Fibroblast of lung (primary cell): ENCODE data around the gene LMF1. TPM values are rescaled to one million over a fixed set of nuclear protein-coding genes. Genes with fewer than 3 reads are reported as not detected.

ENCODE experiments used
- DNase-seq, 2 donors: peaks; one replicate each; pipeline versions ENCODE4 v3.0.0 to v3.0.0-alpha.2; 2010; ENCODE audit warnings: low read depth in 2 of 2
- H2AFZ ChIP-seq: 2 replicates; pipeline ENCODE4 v1.5.1; 2012; ENCODE audit warnings: low read length, control low read depth, inconsistent platforms
- H3K27ac ChIP-seq: 2 replicates; pipeline ENCODE4 v1.5.1; 2011; ENCODE audit warnings: low read length, control low read depth; ENCODE audit not compliant: insufficient read depth
- H3K27me3 ChIP-seq: 2 replicates; pipeline ENCODE4 v1.5.1; 2011; ENCODE audit warnings: mild to moderate bottlenecking, low read length; ENCODE audit not compliant: control insufficient read depth, insufficient read depth
- H3K36me3 ChIP-seq: 2 replicates; pipeline ENCODE4 v1.5.1; 2011; ENCODE audit warnings: low read length; ENCODE audit not compliant: control insufficient read depth, insufficient read depth
- H3K4me1 ChIP-seq: 2 replicates; pipeline ENCODE4 v1.5.1; 2011; ENCODE audit warnings: low read length; ENCODE audit not compliant: control insufficient read depth, insufficient read depth; ENCODE audit errors: extremely low read depth
- H3K4me2 ChIP-seq: 2 replicates; pipeline ENCODE4 v1.5.1; 2011; ENCODE audit warnings: low read length, control low read depth; ENCODE audit not compliant: insufficient read depth; ENCODE audit errors: extremely low read depth
- H3K4me3 ChIP-seq, 4 experiments: fragments of 200-600 bp in 1 of 4; sonication (generic) in 1 of 4; replicated peaks in 1 of 4; 2 replicates each; pipeline ENCODE4 v1.5.1; 2011 to 2016; ENCODE audit warnings: low read length in 4 of 4, low read depth in 3 of 4, mild to moderate bottlenecking in 3 of 4, control low read depth in 2 of 4, inconsistent platforms in 1 of 4, mixed read lengths in 1 of 4; ENCODE audit not compliant: insufficient read depth in 1 of 4; ENCODE audit errors: control extremely low read depth in 1 of 4
- H3K79me2 ChIP-seq: 2 replicates; pipeline ENCODE4 v1.5.1; 2012; ENCODE audit warnings: mild to moderate bottlenecking, low read length, inconsistent platforms; ENCODE audit not compliant: control insufficient read depth, insufficient read depth
- H3K9ac ChIP-seq: 2 replicates; pipeline ENCODE4 v1.5.1; 2011; ENCODE audit warnings: mild to moderate bottlenecking, low read length, control low read depth; ENCODE audit not compliant: insufficient read depth
- H3K9me3 ChIP-seq: 2 replicates; pipeline ENCODE4 v1.5.1; 2012; ENCODE audit warnings: low read depth, low read length; ENCODE audit not compliant: control insufficient read depth, insufficient read depth
- H4K20me1 ChIP-seq: 2 replicates; pipeline ENCODE4 v1.5.1; 2011; ENCODE audit warnings: low read length; ENCODE audit not compliant: control insufficient read depth, insufficient read depth; ENCODE audit errors: extremely low read depth
- CTCF ChIP-seq, 2 donors: IDR thresholded peaks in 1 of 2; conservative IDR thresholded peaks in 1 of 2; 1 replicate in 1 of 2; 2 replicates in 1 of 2; pipeline ENCODE4 v1.5.1; 2011 to 2012; ENCODE audit warnings: low read length in 2 of 2, control low read depth in 1 of 2, inconsistent platforms in 1 of 2, low read depth in 1 of 2, mild to moderate bottlenecking in 1 of 2
- EZH2 ChIP-seq: IDR thresholded peaks from 2 replicates; pipeline ENCODE4 v1.5.1; 2012; ENCODE audit warnings: low read length, control low read depth, mild to moderate bottlenecking; ENCODE audit errors: missing control alignments
- polyA plus RNA-seq, 2 donors: library from polyadenylated mRNA; depleted of rRNA in 1 of 2; stranded (reverse) in 1 of 2; unstranded in 1 of 2; fragments of >200 nt; gene quantifications; 2 replicates each; pipeline ENCODE4 v1.2.1, GENCODE V29; 2011 to 2012; ENCODE audit warnings: missing spikeins in 1 of 2
- total RNA-seq: library from RNA; depleted of rRNA; stranded (reverse); fragments of >200 nt; gene quantifications from 2 replicates; pipeline ENCODE4 v1.2.1, GENCODE V29; 2014

Gene LMF1
- total and polyA plus RNA-seq, 2 donors (not counting 1 experiment from before 2014, with no cell fraction given), result 12.3 to 12.6 TPM

- Histone ChIP-seq H3K4me1 (no peaks in the 10 kb centered on the region), H3K4me2 (no peak overlapping the region), H2AFZ (no peak overlapping the region), H3K79me2 (no peaks in the 10 kb centered on the region), H3K9ac (no peak overlapping the region), H3K27ac (no peak overlapping the region), H3K4me3 (no peak overlapping the region), H3K27me3 (no peaks in the 10 kb centered on the region), H4K20me1 (no peaks in the 10 kb centered on the region), H3K36me3 (no peaks in the 10 kb centered on the region), H3K9me3 (no peaks in the 10 kb centered on the region)
- no peak for DNase-seq
- TF ChIP-seq EZH2, result no peak
- no peak for TF ChIP-seq CTCF (conservative IDR thresholded peaks at IDR 0.05 in 1 of 2, IDR thresholded peaks at IDR 0.05 in 1 of 2; ENCODE audit: low read depth in 1 of 2, low read length in 2 of 2)
Measured at GRCh38 chr16:943971-944370, 26.8 kb downstream of the LMF1 start.

- no peak overlapping the region for H3K27ac ChIP-seq
- no peaks in the 10 kb centered on the region for H4K20me1 ChIP-seq
- no peaks in the 10 kb centered on the region for H3K4me1 ChIP-seq
- H3K9ac ChIP-seq, result no peak overlapping the region
- H3K4me2 ChIP-seq, result no peak overlapping the region
- no peaks in the 10 kb centered on the region for H3K27me3 ChIP-seq
- TF ChIP-seq CTCF (conservative IDR thresholded peaks at IDR 0.05 in 1 of 2, IDR thresholded peaks at IDR 0.05 in 1 of 2; ENCODE audit: low read depth in 1 of 2, low read length in 2 of 2) (no peak), EZH2 (no peak)
- H3K9me3 ChIP-seq, result no peaks in the 10 kb centered on the region
- no peak for DNase-seq
- H3K36me3 ChIP-seq, result no peaks in the 10 kb centered on the region
- no peaks in the 10 kb centered on the region for H3K79me2 ChIP-seq
- no peak overlapping the region for H3K4me3 ChIP-seq
- no peak overlapping the region for H2AFZ ChIP-seq
Measured at GRCh38 chr16:942436-943060, 28.2 kb downstream of the LMF1 start.

- no peaks in the 10 kb centered on the region for H4K20me1 ChIP-seq
- TF ChIP-seq CTCF (conservative IDR thresholded peaks at IDR 0.05 in 1 of 2, IDR thresholded peaks at IDR 0.05 in 1 of 2; ENCODE audit: low read depth in 1 of 2, low read length in 2 of 2) (no peak), EZH2 (no peak)
- H3K36me3 ChIP-seq, result no peaks in the 10 kb centered on the region
- H3K79me2 ChIP-seq, result no peaks in the 10 kb centered on the region
- no peaks in the 10 kb centered on the region for H3K4me1 ChIP-seq
- no peak overlapping the region for H2AFZ ChIP-seq
- H3K4me2 ChIP-seq, result no peak overlapping the region
- no peaks in the 10 kb centered on the region for H3K27me3 ChIP-seq
- H3K9ac ChIP-seq, result no peak overlapping the region
- H3K4me3 ChIP-seq, result no peak overlapping the region
- no peak for DNase-seq
- no peaks in the 10 kb centered on the region for H3K9me3 ChIP-seq
- H3K27ac ChIP-seq, result no peak overlapping the region
Measured at GRCh38 chr16:939941-940340, 30.8 kb downstream of the LMF1 start.
